Smooth muscle cell (in vitro differentiated cells): ENCODE data around the gene METTL8. TPM values are rescaled to one million over a fixed set of nuclear protein-coding genes. Genes with fewer than 3 reads are reported as not detected.
"Not testable (repeated sequence)": the region's sequence is repeated elsewhere in the genome, so short reads cannot be mapped to it uniquely, and the experiment has no call there.

ENCODE experiments used
- DNase-seq: peaks from one replicate; lab custom pipeline; 2025; ENCODE audit not compliant: unreplicated experiment; lab: John Stamatoyannopoulos, UW
- H2AFZ ChIP-seq: fragments of 200-600 bp; sonication (generic); 2 replicates; pipeline ENCODE4 v1.6.0; 2016; ENCODE audit warnings: antibody characterized with exemption, low read depth, mild to moderate bottlenecking
- H3F3A ChIP-seq: fragments of 200-600 bp; sonication (generic); 2 replicates; pipeline ENCODE4 v1.6.0; 2017; ENCODE audit warnings: antibody characterized with exemption, low read depth
- H3K27ac ChIP-seq: fragments of 200-600 bp; sonication (generic); 2 replicates; pipeline ENCODE4 v1.5.1; 2016; ENCODE audit warnings: low read depth, mild to moderate bottlenecking
- H3K27me3 ChIP-seq: fragments of 200-600 bp; sonication (generic); 2 replicates; pipeline ENCODE4 v1.6.1; 2016; ENCODE audit warnings: low read depth, mild to moderate bottlenecking
- H3K36me3 ChIP-seq: fragments of 200-600 bp; sonication (generic); 2 replicates; pipeline ENCODE4 v1.5.1; 2016; ENCODE audit warnings: low read depth
- H3K4me1 ChIP-seq: fragments of 200-600 bp; sonication (generic); 2 replicates; pipeline ENCODE4 v1.5.1; 2016; ENCODE audit warnings: low read depth
- H3K4me2 ChIP-seq: fragments of 200-600 bp; sonication (generic); 2 replicates; pipeline ENCODE4 v1.6.0; 2016; ENCODE audit warnings: mild to moderate bottlenecking
- H3K4me3 ChIP-seq: fragments of 200-600 bp; sonication (generic); 2 replicates; pipeline ENCODE4 v1.5.1; 2016; ENCODE audit warnings: mild to moderate bottlenecking
- H3K79me2 ChIP-seq: fragments of 200-600 bp; sonication (generic); 2 replicates; pipeline ENCODE4 v1.6.0; 2016; ENCODE audit warnings: low read depth, mild to moderate bottlenecking
- H3K9ac ChIP-seq: fragments of 200-600 bp; sonication (generic); 2 replicates; pipeline ENCODE4 v1.6.0; 2016; ENCODE audit warnings: low read depth
- H3K9me3 ChIP-seq: fragments of 200-600 bp; sonication (generic); replicated peaks from 2 replicates; pipeline ENCODE4 v1.5.1; 2016; ENCODE audit warnings: low read depth
- H4K20me1 ChIP-seq: fragments of 200-600 bp; sonication (generic); 2 replicates; pipeline ENCODE4 v1.6.0; 2016; ENCODE audit warnings: low read depth
- WGBS: methylation state at CpG from one replicate; pipeline ENCODE4 v1.1.7; 2016; ENCODE audit warnings: low lambda C conversion rate; 5-methylcytosine and 5-hydroxymethylcytosine counted together
- polyA plus RNA-seq: library from polyadenylated mRNA; unstranded; fragments of >200 nt; fragmentation: Nextera tagmentation; extraction: Ambion mirVana; gene quantifications from 2 replicates; pipeline ENCODE4 v1.2.1, GENCODE V29; 2016
- total RNA-seq: library from RNA; depleted of rRNA; stranded (reverse); fragments of >200 nt; gene quantifications from 2 replicates; pipeline ENCODE4 v1.2.3, GENCODE V29; 2014
- TF ChIP-seq, protein P1 (sequence below): fragments of 200-600 bp; sonication (generic); IDR thresholded peaks from 2 replicates; pipeline ENCODE4 v1.5.1; 2017; ENCODE audit warnings: borderline replicate concordance, mild to moderate bottlenecking, antibody characterized with exemption; ENCODE audit not compliant: insufficient read depth, poor library complexity, severe bottlenecking

The METTL8 gene
- total and polyA plus RNA-seq, 2 experiments from 2014 or later = 14.5 to 26.8 TPM

DNA sequence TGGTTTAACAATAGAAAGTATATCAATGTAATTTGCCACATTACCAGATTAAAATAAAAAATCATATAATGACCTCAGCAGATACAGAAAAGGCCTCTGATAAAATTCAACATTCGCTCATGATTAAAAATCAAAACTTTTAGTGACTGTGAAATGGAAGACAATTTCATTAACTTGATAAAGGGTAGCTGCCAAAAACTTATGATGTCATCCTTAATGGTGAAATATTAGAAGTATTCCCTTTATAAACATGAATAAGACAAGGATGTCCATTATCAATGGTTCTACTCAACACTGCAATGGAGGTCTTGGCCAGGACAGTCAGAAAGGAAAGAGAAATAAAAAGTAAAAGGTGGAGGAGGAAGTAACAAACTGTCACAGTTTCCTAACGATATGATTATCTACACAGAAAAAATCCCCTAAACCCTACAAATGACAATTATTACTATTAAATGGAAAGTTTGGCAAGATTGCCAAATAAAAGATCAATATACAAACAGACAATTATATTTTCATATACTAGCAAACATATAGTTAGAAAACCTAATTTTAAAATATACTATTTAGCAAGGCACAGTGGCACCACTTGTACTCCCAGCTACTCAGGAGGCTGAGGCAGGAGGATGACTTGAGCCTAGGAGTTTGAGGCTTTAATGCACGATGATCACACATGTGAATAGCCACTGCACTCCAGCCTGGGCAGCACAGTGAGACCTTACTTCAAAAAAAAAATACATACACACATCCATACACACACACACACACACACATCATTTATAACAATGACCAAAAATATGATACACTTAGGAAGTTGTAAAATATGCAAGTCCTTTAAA lies 12.8 kb downstream of the METTL8 start:
- Histone ChIP-seq H3F3A (no peaks in the 10 kb centered on the region), H3K4me2 (no peak overlapping the region), H3K27me3 (no peaks in the 10 kb centered on the region), H2AFZ (no peak overlapping the region), H3K9me3 (no peaks in the 10 kb centered on the region), H3K27ac (no peak overlapping the region), H3K36me3 (no peaks in the 10 kb centered on the region), H4K20me1 (peaks cover 7% of the 10 kb centered on the region), H3K4me3 (no peak overlapping the region), H3K4me1 (no peaks in the 10 kb centered on the region), H3K79me2 (peaks cover 24% of the 10 kb centered on the region), H3K9ac (no peak overlapping the region)
- 85% methylated on average over 3 of the region's 3 CpGs for WGBS
- no peak for DNase-seq
- TF ChIP-seq, protein P1, sequence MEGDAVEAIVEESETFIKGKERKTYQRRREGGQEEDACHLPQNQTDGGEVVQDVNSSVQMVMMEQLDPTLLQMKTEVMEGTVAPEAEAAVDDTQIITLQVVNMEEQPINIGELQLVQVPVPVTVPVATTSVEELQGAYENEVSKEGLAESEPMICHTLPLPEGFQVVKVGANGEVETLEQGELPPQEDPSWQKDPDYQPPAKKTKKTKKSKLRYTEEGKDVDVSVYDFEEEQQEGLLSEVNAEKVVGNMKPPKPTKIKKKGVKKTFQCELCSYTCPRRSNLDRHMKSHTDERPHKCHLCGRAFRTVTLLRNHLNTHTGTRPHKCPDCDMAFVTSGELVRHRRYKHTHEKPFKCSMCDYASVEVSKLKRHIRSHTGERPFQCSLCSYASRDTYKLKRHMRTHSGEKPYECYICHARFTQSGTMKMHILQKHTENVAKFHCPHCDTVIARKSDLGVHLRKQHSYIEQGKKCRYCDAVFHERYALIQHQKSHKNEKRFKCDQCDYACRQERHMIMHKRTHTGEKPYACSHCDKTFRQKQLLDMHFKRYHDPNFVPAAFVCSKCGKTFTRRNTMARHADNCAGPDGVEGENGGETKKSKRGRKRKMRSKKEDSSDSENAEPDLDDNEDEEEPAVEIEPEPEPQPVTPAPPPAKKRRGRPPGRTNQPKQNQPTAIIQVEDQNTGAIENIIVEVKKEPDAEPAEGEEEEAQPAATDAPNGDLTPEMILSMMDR = no peak

DNA sequence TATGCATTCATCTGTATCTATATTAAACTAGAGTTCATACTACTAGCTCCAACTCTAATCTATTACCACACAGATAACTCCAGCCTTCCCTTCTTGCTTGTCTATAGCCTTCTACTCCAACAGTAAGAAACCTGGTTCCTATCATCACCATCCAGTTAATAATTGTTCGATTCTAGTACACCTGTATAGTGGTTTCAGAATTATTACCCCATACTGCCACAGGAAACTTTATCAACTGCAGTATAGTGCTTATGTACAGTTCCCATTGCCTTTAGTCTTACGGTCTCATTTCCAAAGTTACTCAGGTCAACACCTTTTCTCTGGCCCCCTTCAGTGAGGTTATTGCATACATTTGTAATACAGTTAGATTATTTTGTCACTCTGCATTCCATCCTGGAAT lies 14.5 kb downstream of the METTL8 start:
- TF ChIP-seq, protein P1 = no peak
- peaks cover 20% of the 10 kb centered on the region for H3K79me2 ChIP-seq

DNA sequence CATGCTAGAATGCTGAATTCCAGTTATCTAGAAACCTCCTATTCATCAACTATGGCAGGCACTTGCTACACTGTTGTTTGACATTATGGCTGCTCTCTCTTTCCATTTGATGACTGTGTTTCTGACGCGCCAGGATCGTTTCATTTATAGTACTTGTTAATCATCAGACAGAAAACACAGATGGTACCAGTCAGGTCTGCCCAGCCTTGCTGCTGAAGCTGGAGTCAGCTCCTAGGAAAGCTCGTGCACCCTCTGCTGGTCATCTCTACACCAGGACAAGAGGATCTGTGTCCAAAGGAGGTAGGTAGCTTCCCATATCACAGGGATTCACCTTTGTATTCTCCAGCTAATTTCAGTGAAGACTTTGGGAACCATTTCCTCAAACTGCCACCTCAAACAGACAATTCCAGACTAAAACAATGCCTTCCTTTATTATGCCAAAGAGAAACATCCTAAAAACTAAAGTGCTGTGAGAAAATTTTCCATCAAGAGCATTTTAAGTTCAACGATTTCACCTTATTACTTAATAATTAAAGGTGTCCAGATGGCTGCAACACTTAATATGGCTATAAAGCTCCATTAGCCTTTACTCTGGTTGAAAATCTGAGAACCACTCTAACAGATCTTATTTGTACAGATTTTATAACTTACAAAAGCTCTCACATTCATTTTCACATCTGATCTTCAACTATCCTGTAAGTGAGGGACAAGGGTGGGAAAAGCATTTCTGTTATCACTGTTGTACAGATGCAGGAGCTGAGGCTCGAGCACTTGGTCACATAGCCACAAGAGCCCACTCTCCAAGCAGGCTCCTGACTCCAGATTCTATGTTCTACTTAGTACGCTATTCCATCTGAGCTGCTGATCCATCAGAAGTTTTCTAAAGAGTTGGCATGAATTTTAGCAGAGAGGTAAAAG lies 17.5 kb downstream of the METTL8 start:
- Histone ChIP-seq H3K27ac (no peak overlapping the region), H3K36me3 (no peaks in the 10 kb centered on the region), H3K4me3 (no peak overlapping the region), H3K4me1 (no peaks in the 10 kb centered on the region), H3K9ac (no peak overlapping the region), H4K20me1 (peaks cover 7% of the 10 kb centered on the region), H3K79me2 (peaks cover 22% of the 10 kb centered on the region), H3K4me2 (no peak overlapping the region), H3K9me3 (no peaks in the 10 kb centered on the region), H3K27me3 (no peaks in the 10 kb centered on the region), H2AFZ (no peak overlapping the region), H3F3A (no peaks in the 10 kb centered on the region)
- TF ChIP-seq, protein P1 = peak; percentile 77
- 38% methylated on average over 7 of the region's 7 CpGs for WGBS
- DNase-seq = peak; percentile 26

More for the DNA sequence above, 14.5 kb downstream of the METTL8 start:
- Histone ChIP-seq H4K20me1 (peaks cover 7% of the 10 kb centered on the region), H3K27me3 (no peaks in the 10 kb centered on the region), H3K4me2 (no peak overlapping the region), H3K9ac (no peak overlapping the region), H3K4me3 (no peak overlapping the region), H3K4me1 (no peaks in the 10 kb centered on the region), H3K27ac (no peak overlapping the region), H3K9me3 (no peaks in the 10 kb centered on the region), H3F3A (no peaks in the 10 kb centered on the region), H2AFZ (no peak overlapping the region), H3K36me3 (no peaks in the 10 kb centered on the region)
- DNase-seq = no peak
- WGBS = 100% methylated on average over 2 of the region's 2 CpGs

DNA sequence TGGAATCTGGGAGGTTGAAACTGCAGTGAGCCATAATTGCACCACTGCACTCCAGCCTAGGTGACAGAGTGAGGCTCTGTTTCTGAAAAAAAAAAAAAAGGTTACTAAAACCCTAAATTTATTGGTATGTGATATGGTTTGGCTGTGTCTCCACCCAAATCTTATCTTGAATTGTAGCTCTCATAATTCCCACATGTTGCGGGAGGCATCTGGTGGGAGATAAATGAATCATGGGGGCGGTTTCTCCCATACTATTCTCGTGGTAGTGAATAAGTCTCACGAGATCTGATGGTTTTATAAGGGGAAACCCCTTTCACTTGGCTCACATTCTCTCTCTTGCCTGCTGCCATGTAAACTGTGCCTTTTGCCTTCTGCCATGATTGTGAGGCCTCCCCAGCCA lies 19.1 kb downstream of the METTL8 start:
- not testable (repeated sequence) for DNase-seq, H3K27ac ChIP-seq, H3K27me3 ChIP-seq, H3K4me3 ChIP-seq, H4K20me1 ChIP-seq, H3K36me3 ChIP-seq, H3K9me3 ChIP-seq, H3F3A ChIP-seq, H3K9ac ChIP-seq, H3K4me2 ChIP-seq, H2AFZ ChIP-seq
- WGBS = 76% methylated on average over 4 of the region's 4 CpGs
- H3K79me2 ChIP-seq = peaks cover 16% of the 10 kb centered on the region
- peaks cover 11% of the 10 kb centered on the region for H3K4me1 ChIP-seq
